GDM1 (cell line): Measurements from ENCODE around the gene CELF4.

Experiments
- DNase-seq: peaks from one replicate; lab custom pipeline; 2025; lab: John Stamatoyannopoulos, UW

Gene CELF4

DNA sequence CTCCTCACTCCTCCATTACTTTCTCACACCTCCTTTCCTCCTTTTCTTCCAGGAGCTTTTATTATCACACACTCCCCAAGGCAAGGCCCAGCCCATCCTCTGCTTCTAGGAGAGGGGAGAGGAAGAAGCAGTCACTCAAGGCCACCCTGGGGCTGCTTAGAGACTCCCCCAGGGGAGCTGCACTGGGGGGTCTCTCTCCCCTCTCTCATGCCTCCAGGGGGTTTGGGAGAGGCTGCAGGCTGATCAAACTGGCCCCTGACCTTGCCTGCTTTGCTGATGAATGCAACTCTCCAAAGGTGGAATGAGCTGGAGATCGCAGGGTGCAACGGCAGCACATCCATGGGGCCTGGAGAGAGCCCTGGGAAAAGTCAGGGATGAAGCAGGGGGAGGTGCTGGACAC is 216.9 kb downstream of the CELF4 start:
- DNase-seq: no peak

DNA sequence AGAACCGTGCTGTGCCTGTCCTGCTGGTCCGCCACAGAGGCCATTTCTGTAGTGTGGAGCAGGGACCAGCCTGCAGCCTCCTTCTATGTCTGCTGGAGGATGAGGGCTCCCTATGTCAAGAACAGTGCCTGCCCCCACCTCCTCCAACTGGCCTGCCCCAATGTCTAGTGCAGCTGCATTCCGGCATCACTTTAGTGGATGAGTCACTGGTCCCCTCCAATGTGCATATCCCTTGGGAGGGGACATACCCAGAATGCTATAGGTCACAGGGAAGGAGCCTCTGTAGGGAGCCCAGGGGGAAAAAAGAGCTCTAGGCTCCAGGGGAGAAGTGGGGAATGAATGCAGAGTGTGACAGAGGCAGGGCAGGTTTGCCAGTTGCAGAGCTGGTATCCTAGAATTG is 219.6 kb downstream of the CELF4 start:
- no peak for DNase-seq

DNA sequence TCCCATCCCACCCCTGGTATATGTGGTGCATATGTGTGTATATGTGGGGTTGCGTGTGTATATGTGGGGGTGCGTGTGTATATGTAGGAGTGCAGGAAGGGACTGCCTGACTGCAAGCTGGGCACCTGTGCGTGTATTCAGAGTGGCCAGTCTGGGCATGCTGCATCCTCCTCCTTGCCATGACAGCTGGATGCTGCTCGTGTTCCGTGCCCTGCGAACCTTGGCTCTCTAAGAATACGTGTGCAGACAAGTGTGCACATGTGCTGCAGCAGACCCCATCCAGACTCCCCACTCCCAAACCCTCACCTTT is 222.1 kb downstream of the CELF4 start:
- DNase-seq: no peak

DNA sequence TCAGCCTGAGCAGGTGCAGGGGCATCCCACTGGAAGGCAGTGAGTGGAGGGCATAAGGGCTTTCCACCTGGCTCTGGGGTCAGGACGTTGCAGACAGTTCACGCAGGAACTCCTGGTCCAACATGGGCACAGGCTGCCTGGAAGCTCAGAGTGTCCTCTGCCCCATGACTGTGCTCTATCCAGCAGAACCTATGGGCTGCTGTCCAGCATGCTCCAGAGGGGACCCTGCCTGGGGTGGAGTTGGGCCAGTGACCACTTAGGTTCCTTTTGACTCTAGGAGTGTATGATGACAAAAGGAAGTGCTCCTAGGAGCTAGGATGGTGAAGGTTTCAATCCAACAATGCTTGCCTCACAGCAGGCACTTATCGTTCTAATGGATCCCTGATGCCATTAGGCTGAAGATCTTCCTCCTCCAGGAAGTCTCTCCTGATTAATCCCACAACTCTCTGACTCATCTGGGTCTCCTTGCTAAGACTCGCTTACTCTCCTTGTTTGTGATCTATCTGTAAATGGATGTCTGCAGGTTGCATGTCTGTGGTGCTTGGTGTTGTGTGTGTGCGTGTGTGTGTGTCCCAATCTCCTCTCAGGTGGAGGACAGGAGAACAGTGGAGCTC is 224.0 kb downstream of the CELF4 start:
- no peak for DNase-seq

DNA sequence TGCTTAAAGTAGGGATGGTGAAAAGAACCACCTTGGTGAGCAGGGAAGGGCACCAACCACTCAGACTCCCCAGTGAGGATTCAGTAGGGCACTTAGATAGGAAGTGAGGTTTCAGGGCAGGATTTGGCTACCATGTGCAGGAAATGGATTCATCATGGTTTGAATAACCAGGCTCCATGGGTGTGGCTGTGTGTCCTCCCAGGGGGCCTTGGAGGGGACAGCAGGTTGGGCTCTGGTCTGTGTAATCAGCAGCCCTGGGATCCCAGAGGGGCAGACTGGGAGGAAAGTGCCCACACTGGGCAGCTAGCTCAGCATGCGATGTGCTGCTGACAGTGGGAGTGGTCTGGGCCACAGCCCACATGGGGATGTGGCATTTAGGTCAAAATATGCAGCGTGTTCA is 224.6 kb downstream of the CELF4 start:
- DNase-seq: no peak

DNA sequence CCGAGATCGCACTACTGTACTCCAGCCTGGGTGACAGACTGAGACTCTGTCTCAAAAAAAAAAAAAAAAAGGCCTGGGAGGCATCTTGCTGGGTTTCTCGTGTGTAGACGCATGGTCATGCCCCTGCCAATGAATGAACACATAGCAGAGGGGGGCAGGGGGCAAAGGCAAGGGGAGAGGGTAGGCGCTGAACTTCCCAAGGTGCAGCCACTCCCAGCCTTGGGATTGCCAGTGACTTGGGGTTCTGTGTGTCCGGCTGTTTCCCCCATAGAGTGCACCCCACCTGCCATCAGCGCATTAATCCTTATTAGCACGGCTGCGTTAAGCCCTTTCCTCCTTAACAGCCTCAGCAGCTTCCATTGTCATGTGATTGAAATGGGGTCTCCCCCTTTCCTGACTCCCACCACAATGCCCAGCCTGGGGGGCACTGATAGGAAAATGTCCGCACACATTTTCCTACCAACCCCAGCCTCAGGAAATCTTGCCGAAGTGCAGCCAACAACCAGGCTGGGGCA is 225.8 kb downstream of the CELF4 start:
- DNase-seq: no peak

DNA sequence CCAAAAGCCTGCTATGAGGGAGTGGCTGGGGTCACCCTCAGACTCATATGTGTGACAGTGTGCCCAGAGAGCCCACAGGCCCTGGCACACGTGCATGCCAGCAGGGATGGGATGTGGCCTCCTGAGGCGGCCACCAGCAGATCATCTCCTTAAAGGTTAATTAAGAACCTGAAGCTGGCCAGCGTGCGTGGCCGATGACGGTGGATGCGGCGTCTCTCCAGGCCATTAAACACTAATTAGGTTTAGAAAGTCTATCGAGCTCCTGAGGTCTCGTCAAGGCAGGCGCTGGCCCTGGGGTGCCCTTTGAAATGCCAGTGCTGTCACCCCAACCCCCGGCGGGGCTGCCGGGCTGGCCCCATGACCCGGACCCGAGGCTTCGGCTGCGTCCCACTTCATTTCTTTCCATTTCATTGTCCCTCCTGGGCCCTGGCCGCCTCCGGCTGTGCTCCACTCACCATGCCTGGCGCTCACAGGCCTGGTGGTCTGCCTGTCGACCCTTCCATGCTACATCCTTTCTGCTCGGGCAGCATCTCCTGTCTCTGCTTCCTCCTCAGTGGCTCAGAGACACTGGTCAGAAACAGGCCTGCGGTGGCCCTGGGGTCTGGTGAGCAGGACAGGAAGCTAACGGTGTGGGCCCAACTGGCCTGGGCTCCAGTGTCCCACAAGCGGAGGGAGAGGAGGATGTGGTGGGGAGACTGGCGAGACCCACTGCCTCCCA is 228.9 kb downstream of the CELF4 start:
- DNase-seq: no peak

DNA sequence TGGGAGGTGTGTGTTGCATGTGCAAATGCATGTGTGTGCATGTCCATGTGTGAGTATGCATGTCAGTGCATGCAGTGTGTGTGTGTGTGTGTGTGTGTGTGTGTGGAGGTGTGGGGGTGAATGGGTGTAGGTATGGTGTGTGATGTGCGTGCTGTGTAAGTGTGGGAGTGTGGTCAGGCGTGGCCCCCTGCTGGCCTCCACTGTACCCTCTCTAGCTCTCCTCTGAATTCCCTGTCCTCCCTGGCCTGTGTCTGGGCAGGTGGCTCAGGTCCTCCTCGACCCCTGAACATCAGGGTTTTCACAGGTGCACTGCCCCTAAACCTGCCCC is 230.2 kb downstream of the CELF4 start:
- no peak for DNase-seq

DNA sequence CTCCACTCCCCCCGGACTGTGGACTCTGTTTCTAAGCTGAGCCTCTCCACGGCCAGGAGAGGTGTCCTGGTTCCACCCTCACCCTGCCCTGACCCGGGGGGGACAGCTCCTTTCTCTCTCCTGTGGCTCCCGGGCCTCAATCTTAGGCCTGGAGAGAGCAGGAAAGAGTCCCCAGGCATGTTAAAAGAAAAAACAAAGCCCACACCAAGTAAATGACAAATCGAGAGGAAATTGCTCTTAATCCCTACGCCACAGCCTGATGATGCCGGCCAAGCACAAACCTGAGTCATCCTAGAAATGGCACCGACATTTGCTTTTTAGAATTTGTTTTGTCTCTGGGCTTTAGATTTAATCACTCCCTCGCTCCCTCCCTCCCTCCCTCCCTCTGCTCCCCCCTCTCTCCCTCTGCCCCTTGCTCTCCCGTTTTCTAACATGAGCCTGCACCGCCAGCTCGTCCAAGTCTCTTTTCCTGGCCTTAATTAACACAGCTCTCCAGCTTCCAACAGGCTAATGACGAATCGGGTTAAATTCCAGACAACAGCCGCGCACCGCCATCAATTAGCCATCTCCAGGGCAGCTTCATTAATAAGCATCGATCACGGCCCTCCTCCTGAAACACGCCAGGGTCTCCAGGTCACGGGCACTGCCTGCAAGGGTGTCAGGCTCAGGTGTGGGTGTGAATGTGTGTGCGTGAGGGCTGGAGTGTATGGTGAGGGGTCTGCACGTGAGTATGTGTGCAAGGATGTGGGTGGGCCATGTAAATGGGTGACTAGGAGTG is 230.8 kb downstream of the CELF4 start:
- DNase-seq: no peak

DNA sequence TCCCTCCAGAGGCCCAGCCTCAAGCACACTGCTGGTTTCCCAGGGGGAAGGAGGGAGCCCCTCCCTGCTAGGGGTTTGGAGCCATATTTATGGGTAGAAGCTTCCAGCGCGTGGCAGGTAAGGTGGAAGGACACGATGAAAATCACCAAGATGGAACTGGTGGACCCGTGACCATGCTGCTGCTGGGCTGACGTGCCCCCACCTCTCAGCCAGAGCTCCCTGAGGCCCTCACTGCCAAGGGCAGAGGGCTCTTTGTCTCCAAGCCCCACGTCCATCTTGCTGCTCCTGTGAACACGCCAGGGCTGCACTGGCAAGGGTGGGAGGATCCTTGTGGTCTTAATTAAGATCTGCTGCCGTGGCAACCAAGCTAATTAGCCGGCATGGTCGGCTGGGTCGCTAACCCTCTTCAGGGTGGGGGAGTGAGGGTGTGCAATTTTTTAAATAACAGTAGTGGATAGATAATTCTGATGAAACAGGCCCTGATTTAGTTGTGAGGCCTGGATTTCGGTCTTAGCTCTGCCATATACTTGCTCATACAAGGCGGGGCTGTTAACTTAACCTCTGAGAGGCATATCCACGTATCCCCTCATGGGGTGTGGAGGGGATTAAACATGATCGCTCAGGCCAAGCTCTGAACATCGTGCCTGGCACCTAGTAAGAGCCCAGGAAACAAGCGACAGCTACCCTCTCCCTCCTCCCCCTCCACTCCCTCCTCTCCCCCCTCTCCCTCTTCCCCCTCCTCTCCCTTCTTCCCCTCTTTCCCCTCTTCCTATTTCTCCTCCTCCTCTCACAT is 232.8 kb downstream of the CELF4 start:
- DNase-seq: no peak

DNA sequence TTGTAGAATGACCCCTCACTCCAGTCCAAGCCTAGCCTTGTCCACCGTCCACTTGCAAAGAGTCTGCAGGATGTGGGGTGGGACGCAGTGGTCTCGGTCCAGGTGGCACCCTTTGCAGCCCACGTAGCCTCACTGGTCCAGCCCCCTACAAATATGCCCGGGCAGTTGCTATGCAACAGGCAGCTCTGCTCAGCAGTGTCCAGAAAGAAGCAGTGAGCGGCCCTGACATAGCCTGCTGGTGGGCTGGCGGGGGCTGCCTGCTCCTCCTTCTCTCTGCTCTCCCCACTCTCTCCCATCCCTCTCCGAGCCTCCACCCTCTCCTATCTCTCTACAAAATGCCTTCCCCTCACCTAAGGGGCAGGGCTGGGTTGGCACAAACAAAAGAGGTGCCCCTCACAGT is 233.4 kb downstream of the CELF4 start:
- DNase-seq: no peak

DNA sequence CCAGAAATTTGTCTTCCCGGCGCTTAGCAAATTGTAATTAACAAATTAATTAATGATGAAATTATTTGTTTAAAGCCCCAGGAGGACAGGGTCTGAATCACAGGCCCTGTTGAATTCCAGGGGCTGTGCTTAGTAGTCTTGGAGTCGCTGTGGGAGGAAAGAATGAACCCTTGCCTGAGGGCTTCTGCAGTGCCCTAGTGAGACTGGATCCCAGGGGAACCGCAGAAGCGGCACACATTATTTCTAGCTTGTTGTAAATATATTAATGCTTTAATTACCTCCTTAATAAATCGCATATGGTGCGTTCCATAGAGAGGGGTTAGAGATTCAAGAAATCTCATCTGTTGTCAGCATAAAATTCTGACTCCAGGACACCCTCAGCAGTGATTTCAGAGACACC is 235.4 kb downstream of the CELF4 start:
- no peak for DNase-seq

DNA sequence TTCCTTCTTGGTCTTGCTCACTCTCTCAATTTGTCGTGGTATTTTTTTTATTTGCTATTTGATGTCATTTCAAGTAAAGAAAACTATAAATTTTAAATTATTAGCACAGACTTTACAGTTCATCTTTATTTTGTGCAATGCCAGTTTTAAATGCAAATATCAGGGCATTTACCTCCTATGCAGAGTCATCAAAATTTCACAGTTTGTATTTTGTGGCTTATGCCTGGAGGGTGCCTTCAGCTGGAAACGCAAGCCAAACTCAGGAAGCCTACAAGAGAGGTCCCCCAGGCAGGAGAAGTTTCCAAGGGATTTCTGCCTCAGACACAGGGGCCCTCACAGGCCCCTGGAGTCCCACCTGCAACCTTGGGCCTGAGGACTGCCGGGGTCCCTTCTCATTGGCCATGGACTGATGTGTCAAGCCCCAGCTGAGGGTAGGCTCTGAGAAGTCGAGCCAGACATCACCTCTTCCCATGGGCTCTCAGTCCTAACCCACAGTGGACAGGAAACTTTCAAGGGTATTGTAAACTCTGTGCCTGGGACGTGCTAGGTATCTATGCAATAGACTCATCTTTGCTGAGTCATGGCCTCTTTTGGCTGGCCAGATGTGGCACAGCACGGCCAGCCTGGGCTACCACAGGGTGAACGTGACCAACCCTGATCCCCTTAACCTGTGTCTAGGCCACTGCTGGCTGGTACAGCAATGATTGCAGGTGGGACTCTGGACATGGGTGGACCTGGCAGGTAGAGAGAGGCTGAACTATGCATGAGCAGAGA is 236.5 kb downstream of the CELF4 start:
- DNase-seq: no peak

DNA sequence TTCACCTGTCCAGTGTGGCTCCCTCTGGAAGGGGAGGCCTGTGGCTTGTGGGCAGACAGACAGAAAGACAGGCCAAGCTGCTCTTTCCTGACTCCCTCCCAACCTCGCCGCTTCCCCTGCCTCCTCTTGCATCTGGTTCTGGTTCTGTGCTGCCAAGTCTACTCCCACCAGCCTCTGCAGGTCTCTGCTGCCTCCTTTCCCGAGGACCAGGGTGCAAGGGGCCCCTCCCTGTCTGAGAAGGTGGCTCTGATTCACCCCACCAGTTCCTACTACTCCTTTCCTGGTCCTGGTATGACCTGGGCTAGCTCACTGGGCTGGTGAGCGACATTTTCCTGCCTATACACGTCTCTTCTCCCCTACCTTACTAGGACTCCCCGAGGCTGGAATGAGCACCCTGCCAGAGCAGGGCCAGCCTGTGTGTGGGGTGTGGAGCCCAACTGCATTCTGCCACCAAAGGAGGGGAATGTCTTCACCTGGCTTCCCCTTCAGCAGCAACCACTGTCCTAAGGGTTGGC is 238.5 kb downstream of the CELF4 start:
- no peak for DNase-seq

DNA sequence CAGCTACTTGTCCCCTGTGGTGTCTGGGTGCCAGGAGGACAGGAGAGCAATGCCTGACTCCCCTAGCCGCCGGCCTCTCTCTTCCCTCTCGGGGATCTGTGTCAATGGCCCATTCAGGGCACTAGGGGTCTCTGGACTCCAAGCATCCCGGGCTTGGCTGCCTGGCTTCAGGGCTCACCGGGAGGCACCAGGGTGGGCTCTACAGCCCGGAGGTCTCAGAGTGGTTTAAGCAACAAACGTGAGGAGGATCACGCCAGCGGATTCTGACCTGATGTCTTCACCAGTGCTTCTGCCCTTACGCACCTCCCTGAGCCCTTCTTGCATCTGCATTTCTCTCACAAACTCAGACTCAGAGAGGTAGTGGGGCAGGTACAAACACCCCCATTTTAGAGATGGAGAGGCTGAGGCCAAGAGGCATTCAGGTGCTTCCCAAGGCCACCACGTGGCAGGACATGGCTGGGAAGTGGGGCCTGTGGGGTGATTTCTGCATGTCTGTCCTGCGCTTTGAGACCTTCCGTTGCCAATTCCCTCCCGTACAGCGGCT is 243.0 kb downstream of the CELF4 start:
- DNase-seq: no peak

DNA sequence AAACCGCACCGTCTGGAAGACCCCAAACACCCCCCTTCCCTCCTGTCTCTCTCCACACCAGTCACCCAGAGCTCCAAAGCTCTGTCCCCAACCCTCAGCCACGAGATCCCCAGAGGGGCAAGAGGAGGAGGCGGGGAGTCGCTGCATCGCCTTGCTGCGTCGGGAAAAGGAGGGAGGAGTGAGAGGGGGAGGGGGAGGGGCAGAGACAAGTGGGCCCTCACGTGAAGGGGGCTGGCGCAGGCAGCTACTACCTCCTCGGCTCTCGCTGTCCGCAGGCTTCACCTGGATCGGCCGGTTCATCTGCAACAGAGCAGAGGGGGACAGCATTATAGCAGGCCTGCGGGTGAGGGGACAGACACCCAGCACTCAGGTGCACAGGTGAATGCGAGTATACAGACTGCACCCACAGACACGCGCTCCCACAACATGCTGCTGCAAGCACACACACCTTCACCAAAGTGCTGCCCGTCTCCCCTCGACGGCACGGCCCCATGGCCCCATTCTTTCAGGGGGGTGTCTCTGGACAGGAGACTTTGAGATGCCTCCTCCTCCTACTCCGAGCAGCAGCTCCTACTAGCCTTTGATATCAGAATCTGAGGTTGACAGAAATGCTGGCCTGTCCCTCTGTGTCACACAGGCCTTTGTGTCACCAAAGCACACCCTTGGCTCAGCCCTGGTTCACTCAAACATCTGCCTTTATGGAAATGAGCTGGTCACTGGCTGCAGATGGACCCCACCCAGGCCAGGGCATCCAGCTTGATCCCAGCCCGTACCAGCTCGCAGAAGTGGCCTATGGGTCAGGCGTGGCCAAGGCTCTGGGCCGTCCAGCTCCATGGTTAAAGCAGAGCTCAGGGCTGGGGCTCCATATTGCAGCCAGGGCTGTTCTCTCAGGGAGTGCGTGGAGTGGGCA is 243.8 kb downstream of the CELF4 start:
- no peak for DNase-seq

DNA sequence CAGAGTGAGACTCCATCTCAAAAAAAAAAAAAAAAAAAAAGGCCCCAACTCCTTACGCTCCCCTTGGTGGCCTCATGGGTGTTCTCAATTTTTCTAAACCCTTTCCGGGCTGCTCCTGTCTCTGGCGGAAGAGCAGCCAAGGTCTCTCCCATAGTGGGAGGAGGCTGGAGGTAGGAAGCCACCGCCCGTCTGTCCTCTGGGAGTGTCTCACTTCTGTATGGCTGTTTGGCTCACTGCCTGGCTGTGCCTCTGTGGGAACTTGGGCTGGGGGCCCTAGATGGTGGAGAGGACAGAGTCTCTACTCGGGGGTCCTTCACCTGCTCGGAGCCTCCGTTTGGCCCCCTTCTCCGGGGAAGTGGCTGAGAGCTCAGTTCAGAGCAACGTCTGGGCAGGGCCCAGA is 245.3 kb downstream of the CELF4 start:
- no peak for DNase-seq

DNA sequence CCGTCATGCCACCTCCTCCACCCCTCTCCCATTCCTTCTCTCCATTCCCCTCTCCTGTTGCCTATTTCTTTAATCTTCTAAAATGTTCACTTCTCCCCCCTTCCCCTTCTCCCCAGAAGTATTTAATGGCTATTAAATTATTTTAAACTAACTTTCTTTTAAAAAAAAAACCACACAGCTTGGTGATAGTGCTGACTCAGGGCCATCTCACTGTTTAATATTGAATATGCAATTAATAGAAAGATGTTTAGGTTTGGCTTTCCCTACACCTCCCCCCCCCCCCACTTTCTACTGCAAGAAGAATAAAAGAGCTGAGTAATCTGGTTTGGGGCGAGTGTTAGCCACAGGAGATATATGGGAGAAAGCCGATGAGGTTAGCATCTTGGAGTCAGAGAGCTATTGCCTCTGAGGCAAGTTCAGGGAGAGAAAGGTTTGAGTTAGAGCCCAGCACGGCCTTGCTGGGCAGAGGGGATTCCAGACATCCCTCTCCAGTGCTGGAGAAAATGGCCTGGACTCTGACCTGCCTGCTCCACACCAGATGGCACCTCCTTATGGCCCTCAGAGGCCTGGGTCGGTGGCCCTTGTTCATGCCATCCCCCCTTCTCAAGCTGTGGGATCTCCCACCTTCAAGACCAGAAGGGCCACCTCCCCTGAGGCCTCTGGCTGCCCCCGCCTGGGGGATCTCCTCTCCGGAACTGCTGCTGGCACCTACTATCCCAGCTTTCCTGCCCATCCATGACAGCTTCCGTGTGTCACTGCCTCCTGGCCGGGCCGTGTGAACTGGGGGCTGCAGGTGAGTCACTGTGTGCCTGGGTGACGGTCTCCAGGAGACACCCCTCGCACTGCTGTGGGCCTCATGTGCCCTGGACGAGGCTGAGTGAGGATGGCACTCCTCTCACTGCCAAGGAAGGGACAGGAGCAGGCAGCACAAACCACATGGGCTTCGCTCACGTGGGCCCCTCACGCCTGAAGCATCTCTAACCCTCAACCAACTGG is 246.9 kb downstream of the CELF4 start:
- no peak for DNase-seq

DNA sequence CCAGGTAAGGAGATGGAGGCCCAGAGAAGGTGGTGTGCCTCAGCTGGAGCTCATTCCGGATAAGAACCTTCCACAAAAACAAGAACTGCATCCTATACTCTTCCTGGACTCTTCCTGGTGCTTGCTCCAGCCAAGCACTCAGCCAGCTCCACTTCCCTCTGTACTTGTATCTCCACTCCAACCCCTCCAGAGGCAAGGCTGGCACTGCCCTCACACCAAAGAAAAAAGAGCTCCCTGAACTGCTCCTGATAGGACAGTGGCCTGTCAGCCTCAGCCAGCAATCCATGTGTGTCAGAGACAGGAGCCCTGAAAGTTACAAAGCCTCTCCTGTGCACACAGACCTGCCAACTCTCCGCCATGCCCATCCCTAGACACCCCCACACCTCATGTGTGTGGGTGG is 248.1 kb downstream of the CELF4 start:
- no peak for DNase-seq
